GM19328 (cell line): ENCODE data around the gene CABP1.

Experiments
- ATAC-seq: cut with Tn5 transposase; IDR thresholded peaks from one replicate; pipeline ENCODE4 v1.9.1; 2021; ENCODE audit warnings: mild to moderate bottlenecking, moderate library complexity; ENCODE audit not compliant: unreplicated experiment

The CABP1 gene

GRCh38 chr12:120630104-120630892, 10.1 kb upstream of the CABP1 start:
- no peak for ATAC-seq

DNA sequence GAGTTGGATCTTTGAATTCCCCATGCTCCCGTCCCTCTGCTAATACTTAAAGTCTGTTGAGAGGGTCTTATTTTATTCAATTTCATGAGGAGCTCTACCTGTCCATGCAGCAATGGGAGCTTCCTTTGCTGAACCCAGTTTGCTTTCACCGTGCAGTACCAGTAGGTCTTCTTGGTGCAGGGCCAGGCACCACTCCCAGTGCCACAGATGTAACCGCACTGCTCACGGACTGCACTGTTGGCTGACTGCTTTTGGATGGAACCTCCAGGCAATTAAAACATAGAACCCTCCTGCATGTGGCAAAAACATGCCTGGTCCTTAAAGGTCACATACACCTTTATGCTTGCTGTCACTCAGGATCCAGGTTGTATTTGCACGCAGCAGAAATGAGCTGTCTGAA, 9.3 kb upstream of the CABP1 start:
- no peak for ATAC-seq

- ATAC-seq, result peak; percentile 30
These were observed 721 bp downstream of the CABP1 start for GRCh38 chr12:120640861-120641833.

GRCh38 chr12:120642121-120642520, 1.7 kb downstream of the CABP1 start:
- ATAC-seq, result no peak

- ATAC-seq, result no peak
These were observed 2.4 kb downstream of the CABP1 start for GRCh38 chr12:120642826-120643225.

- ATAC-seq, result no peak
These were observed 3.1 kb downstream of the CABP1 start for GRCh38 chr12:120643574-120643973.

- ATAC-seq, result no peak
These were observed 5.6 kb downstream of the CABP1 start for GRCh38 chr12:120646044-120646443.

DNA sequence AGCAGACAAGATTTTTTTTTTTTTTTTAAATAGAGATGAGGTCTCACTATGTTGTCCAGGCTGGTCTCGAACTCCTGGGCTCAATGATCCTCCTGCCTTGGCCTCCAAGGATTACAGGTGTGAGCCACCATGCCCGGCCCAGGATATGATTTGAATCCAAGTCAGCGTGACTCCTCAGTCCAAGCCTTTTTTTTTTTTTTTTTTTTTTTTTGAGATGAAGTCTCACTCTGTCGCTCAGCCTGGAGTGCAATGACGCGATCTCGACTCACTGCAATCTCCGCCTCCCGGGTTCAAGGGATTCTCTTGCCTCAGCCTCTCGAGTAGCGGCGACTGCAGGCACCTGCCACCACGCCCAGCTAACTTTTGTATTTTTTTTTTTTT, 6.9 kb downstream of the CABP1 start:
- ATAC-seq, result no peak

- ATAC-seq, result no peak
These were observed 9.2 kb downstream of the CABP1 start for GRCh38 chr12:120649442-120650232.

DNA sequence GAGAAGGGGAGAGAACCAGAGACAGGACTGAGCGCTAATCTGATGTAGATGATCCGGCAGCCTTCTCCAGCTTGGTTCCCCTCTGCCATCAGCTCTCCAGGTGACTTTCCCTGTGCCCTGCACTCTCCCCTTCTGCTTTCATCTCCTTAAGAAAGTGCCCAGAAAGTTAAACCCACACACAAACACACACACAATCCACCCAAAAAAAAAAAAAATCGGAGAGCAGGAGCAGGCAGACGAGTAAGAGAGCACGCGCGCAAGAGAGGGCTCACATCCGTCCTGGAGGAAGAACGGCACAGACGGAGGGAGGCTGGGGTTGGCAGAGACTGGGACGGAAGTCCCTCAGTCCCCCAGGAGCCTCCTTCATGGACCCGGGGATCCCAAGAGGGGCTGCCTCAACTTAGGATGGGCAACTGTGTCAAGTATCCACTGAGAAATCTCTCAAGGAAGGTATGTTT, 9.8 kb downstream of the CABP1 start:
- ATAC-seq, result no peak

DNA sequence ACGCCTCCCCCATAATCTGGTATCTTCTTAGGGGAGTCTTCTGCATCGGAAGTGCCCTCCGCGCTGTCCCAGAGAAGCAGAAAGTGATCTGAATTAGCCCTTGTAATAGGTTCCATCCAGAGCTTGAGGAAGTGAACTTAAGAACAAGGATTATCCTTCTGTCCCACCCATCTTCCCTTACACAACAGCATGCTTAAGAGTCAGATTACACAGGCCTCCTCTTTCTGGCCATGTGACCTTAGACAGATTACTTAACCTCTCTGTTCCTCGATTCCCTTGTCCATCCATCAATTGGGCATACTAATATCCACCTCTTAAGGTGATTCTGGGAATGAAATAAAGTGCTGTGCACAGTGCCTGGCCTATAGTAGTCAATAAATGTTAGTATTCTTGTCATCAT, 11.4 kb downstream of the CABP1 start:
- no peak for ATAC-seq

DNA sequence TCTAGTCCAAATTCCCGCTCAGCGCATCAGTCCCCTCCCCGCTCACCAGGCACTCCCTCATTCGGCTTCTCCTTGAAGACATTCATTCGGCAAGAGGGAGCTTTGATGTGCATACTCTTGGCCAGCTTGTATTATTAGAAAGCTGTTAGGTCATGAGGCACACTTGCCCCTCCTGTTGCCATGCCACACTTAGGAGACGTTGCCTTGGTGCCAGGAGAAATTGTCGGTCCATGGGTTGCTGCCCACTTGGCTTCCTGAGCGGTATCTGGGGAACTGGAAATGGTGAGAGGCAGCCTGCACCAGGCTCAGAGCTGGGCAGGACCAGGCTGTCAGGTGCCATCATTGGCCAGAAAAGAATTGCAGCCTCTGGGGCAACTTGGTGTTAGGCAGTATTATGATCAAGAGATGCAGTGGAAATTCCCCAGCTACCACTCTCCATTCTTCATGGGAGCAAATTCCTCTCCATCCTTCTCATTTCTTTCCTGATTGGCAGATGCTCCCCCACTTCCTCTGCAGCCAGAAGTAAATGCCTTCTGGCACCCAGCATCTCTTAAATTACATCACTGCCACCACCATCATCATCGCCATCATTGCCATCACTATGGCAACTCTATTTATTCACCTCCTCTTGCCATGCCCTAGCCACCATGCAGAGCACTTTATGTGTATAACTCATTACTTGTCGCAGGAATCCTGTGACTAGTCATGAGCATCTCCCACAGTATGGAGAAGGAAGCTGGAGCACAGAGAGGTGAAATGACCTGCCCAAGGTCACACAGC, 12.4 kb downstream of the CABP1 start:
- ATAC-seq, result no peak

GRCh38 chr12:120653611-120654010, 13.2 kb downstream of the CABP1 start:
- no peak for ATAC-seq

GRCh38 chr12:120654656-120655055, 14.2 kb downstream of the CABP1 start:
- no peak for ATAC-seq

- no peak for ATAC-seq
These were observed 15.6 kb downstream of the CABP1 start for GRCh38 chr12:120656008-120656407.

GRCh38 chr12:120658286-120659150, 18.1 kb downstream of the CABP1 start:
- ATAC-seq, result no peak

DNA sequence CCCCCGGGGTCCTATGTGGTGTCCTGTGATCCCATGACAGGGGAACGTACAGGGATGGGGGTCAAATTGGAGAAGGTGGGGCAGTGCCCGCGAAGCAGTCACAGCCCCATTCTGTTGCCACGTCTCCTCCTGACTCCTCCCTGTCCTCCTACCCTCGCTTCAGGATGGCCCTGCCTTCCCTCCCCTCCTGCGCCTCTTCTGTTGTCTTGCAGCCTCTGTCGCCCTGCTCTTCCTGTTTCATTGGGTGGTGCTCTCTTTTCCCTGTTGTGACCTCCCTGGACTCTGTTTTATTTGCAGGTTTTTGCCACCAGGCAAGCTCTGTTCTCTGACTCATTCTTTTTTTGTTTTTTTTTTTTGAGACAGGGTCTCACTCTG, 18.7 kb downstream of the CABP1 start:
- no peak for ATAC-seq

- no peak for ATAC-seq
These were observed 21.0 kb downstream of the CABP1 start for GRCh38 chr12:120661432-120661831.

DNA sequence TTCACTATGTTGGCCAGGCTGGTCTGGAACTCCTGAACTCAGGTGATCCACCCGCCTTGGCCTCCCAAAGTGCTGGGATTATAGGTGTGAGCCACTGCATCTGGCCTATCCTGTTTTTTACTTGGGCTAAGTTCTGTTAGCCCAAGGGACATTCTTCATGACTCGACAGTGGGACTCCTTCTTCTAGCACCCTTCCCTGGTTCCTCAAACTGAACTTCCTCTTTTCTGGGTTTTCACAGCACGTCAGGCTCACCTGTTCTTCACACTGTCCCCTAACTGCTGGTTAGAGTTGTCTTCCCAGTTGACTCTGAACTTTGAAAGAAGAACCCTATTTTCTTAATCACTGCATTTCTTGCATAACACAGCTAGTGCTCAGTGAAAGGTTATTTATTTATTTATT, 22.5 kb downstream of the CABP1 start:
- no peak for ATAC-seq
